Keratinocyte (primary cell): Measurements from ENCODE around the gene ZSWIM6. TPM values are rescaled to one million over a fixed set of nuclear protein-coding genes. Genes with fewer than 3 reads are reported as not detected.

Experiments used
- DNase-seq: peaks from one replicate; pipeline ENCODE4 v3.0.0-alpha.2; 2011; ENCODE audit warnings: low read depth, missing footprints, low spot score
- FAIRE-seq: peaks from 2 replicates; lab custom pipeline; 2011; peaks lifted over from hg19 to GRCh38; lab: Jason Lieb, UNC
- H2AFZ ChIP-seq: 2 replicates; pipeline ENCODE4 v1.6.0; 2012; ENCODE audit warnings: low read length, control low read depth, inconsistent platforms; ENCODE audit not compliant: control insufficient read depth
- H3K27ac ChIP-seq: 2 replicates; pipeline ENCODE4 v1.5.1; 2011; ENCODE audit warnings: low read length; ENCODE audit not compliant: control insufficient read depth, insufficient read depth
- H3K27me3 ChIP-seq: 3 replicates; pipeline ENCODE4 v1.6.0; 2011; ENCODE audit warnings: low read length; ENCODE audit not compliant: control insufficient read depth, insufficient read depth; ENCODE audit errors: extremely low read depth
- H3K36me3 ChIP-seq, 2 experiments: 2 replicates in 1 of 2; 3 replicates in 1 of 2; pipeline ENCODE4 v1.5.1; 2011; ENCODE audit warnings: low read length in 2 of 2, mild to moderate bottlenecking in 1 of 2; ENCODE audit not compliant: control insufficient read depth in 2 of 2, insufficient read depth in 2 of 2; ENCODE audit errors: extremely low read depth in 1 of 2
- H3K4me1 ChIP-seq: 3 replicates; pipeline ENCODE4 v1.5.1; 2011; ENCODE audit warnings: low read length; ENCODE audit not compliant: control insufficient read depth, insufficient read depth; ENCODE audit errors: extremely low read depth
- H3K4me2 ChIP-seq: 3 replicates; pipeline ENCODE4 v1.6.0; 2011; ENCODE audit warnings: low read depth, low read length; ENCODE audit not compliant: control insufficient read depth, insufficient read depth; ENCODE audit errors: extremely low read depth
- H3K4me3 ChIP-seq, 3 experiments: fragments of 200-600 bp in 1 of 3; sonication (generic) in 1 of 3; 2 replicates in 2 of 3; 3 replicates in 1 of 3; pipeline ENCODE4 v1.5.1; 2011 to 2016; ENCODE audit warnings: low read length in 3 of 3, mild to moderate bottlenecking in 3 of 3, control low read depth in 2 of 3, inconsistent platforms in 1 of 3, low read depth in 1 of 3, mixed read lengths in 1 of 3, mixed run types in 1 of 3, moderate library complexity in 1 of 3; ENCODE audit not compliant: control insufficient read depth in 2 of 3, insufficient read depth in 2 of 3; ENCODE audit errors: extremely low read depth in 1 of 3
- H3K79me2 ChIP-seq: 2 replicates; pipeline ENCODE4 v1.6.0; 2012; ENCODE audit warnings: low read length; ENCODE audit not compliant: control insufficient read depth, insufficient read depth
- H3K9ac ChIP-seq: 3 replicates; pipeline ENCODE4 v1.6.0; 2011; ENCODE audit warnings: low read length; ENCODE audit not compliant: control insufficient read depth, insufficient read depth; ENCODE audit errors: extremely low read depth
- H3K9me1 ChIP-seq: 3 replicates; pipeline ENCODE4 v1.6.0; 2011; ENCODE audit warnings: low read length; ENCODE audit not compliant: control insufficient read depth, insufficient read depth; ENCODE audit errors: extremely low read depth
- H3K9me3 ChIP-seq: 2 replicates; pipeline ENCODE4 v1.5.1; 2012; ENCODE audit warnings: low read depth, low read length; ENCODE audit not compliant: control insufficient read depth
- H4K20me1 ChIP-seq: 3 replicates; pipeline ENCODE4 v1.6.0; 2011; ENCODE audit warnings: low read length; ENCODE audit not compliant: control insufficient read depth, insufficient read depth; ENCODE audit errors: extremely low read depth
- EZH2 ChIP-seq: IDR thresholded peaks from one replicate; pipeline ENCODE4 v1.6.1; 2012; ENCODE audit warnings: inconsistent platforms, mild to moderate bottlenecking, low read length, moderate library complexity
- dilution Hi-C: fragments of 300-500 bp; cut with MboI; formaldehyde crosslinking; loops from one replicate; pipeline ENCODE4 v1.7.0; 2020; ENCODE audit warnings: low sequenced_read_pairs; ENCODE audit not compliant: extremely low pct_ligation_motif_present
- polyA plus RNA-seq, 5 experiments: library from polyadenylated mRNA; depleted of rRNA in 3 of 5; stranded (reverse) in 3 of 5; stranded (forward) in 1 of 5; unstranded in 1 of 5; fragments of >200 nt; gene quantifications; 1 replicate in 1 of 5; 2 replicates in 3 of 5; 3 replicates in 1 of 5; pipeline versions ENCODE4 v1.2.1 to v1.2.3, GENCODE V29; 2011 to 2012; ENCODE audit warnings: missing spikeins in 2 of 5, low read depth in 1 of 5, low replicate concordance in 1 of 5
- TF ChIP-seq, protein P1 (sequence below), 3 experiments: IDR thresholded peaks in 1 of 3; conservative IDR thresholded peaks in 1 of 3; optimal IDR thresholded peaks in 1 of 3; 2 replicates in 2 of 3; 3 replicates in 1 of 3; pipeline versions ENCODE3 to v1.5.1; 2011; ENCODE audit warnings: low read length in 3 of 3, mild to moderate bottlenecking in 3 of 3, moderate library complexity in 2 of 3, control low read depth in 1 of 3, inconsistent platforms in 1 of 3; ENCODE audit not compliant: insufficient read depth in 2 of 3; ENCODE audit errors: extremely low read depth in 1 of 3

ZSWIM6 gene
- polyA plus RNA-seq, 1 donor (not counting 4 experiments of a cell fraction or from before 2014, with no cell fraction given) = 9.9 TPM

DNA sequence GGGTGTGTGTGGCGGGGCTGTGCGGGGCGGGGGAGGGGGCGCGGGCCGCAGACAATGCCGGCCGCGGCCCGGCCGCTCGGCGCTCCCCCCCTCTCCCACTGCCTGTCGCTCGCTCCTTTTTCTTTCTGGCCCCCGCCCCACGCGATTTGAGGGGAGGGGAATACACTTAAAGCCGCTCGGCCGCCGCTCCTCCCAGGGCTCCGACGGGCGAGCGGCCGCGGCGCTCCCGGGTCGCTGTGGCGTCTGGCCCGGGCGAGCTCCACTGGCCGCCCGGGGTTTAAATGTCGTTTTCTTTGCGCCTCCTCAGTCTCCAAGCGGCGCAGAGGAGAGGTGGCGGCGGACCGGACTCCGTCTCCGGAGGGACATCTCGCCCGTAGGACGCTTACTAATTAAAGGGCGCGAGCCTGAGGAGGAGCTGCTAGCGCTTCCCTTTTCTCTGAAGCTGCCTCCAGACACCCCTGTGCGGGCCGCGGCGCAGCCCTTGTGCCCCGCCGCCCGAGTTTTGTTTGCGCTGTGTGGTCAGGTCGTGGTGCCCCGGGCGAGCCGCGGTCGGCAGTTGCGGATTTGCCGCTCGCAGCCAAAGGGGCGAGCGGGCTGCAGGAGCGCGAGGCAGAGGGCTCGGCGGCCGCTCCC lies 1.4 kb downstream of the ZSWIM6 start:
- Histone ChIP-seq H3K4me2 (peak overlapping the region; percentile 95), H3K9ac (peak overlapping the region; percentile 85), H3K27me3 (no peaks in the 10 kb centered on the region), H2AFZ (no peak overlapping the region), H3K79me2 (peaks cover 58% of the 10 kb centered on the region), H3K4me1 (peaks cover 32% of the 10 kb centered on the region), H4K20me1 (peaks cover 9% of the 10 kb centered on the region), H3K27ac (peak overlapping the region; percentile 60), H3K4me3 (peak overlapping the region; percentile 65 to 94 (median 90)), H3K9me3 (no peaks in the 10 kb centered on the region), H3K36me3 (no peaks in the 10 kb centered on the region), H3K9me1 (no peaks in the 10 kb centered on the region)
- TF ChIP-seq EZH2 = no peak
- TF ChIP-seq, protein P1, sequence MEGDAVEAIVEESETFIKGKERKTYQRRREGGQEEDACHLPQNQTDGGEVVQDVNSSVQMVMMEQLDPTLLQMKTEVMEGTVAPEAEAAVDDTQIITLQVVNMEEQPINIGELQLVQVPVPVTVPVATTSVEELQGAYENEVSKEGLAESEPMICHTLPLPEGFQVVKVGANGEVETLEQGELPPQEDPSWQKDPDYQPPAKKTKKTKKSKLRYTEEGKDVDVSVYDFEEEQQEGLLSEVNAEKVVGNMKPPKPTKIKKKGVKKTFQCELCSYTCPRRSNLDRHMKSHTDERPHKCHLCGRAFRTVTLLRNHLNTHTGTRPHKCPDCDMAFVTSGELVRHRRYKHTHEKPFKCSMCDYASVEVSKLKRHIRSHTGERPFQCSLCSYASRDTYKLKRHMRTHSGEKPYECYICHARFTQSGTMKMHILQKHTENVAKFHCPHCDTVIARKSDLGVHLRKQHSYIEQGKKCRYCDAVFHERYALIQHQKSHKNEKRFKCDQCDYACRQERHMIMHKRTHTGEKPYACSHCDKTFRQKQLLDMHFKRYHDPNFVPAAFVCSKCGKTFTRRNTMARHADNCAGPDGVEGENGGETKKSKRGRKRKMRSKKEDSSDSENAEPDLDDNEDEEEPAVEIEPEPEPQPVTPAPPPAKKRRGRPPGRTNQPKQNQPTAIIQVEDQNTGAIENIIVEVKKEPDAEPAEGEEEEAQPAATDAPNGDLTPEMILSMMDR (optimal IDR thresholded peaks at IDR 0.05 in 1 of 3, IDR thresholded peaks at IDR 0.05 in 1 of 3, conservative IDR thresholded peaks at IDR 0.05 in 1 of 3; ENCODE audit: extremely low read depth in 1 of 3, insufficient read depth in 2 of 3, low read length in 3 of 3) = no peak
- no peak for FAIRE-seq
- dilution Hi-C loops = no loop called here
- DNase-seq = no peak

GRCh38 chr5:61333954-61334867 lies 2.2 kb downstream of the ZSWIM6 start:
- DNase-seq (no peak), FAIRE-seq (peak; percentile 51)
- H3K9ac ChIP-seq = peak overlapping the region; percentile 85
- H2AFZ ChIP-seq = no peak overlapping the region
- peaks cover 9% of the 10 kb centered on the region for H4K20me1 ChIP-seq
- H3K36me3 ChIP-seq = no peaks in the 10 kb centered on the region
- TF ChIP-seq, protein P1 (optimal IDR thresholded peaks at IDR 0.05 in 1 of 3, IDR thresholded peaks at IDR 0.05 in 1 of 3, conservative IDR thresholded peaks at IDR 0.05 in 1 of 3; ENCODE audit: extremely low read depth in 1 of 3, insufficient read depth in 2 of 3, low read length in 3 of 3) = no peak
- no peak for TF ChIP-seq EZH2
- H3K27me3 ChIP-seq = no peaks in the 10 kb centered on the region
- no peaks in the 10 kb centered on the region for H3K9me3 ChIP-seq
- H3K4me3 ChIP-seq = peak overlapping the region; percentile 65 to 94 (median 90)
- H3K27ac ChIP-seq = peak overlapping the region; percentile 37
- H3K79me2 ChIP-seq = peaks cover 65% of the 10 kb centered on the region
- H3K4me2 ChIP-seq = peak overlapping the region; percentile 95
- dilution Hi-C loops = no loop called here
- H3K4me1 ChIP-seq = peaks cover 25% of the 10 kb centered on the region
- H3K9me1 ChIP-seq = no peaks in the 10 kb centered on the region
